ENCODE results near the gene WDR19. TPM values are rescaled to one million over a fixed set of nuclear protein-coding genes. Genes with fewer than 3 reads are reported as not detected.
A peak's percentile ranks its signal among the peaks of the same experiment; 100 is the strongest.

Gene WDR19
- total RNA-seq, 1 donor from 2014 or later: 28.0 TPM

GRCh38 chr4:39295784-39296183, 113.5 kb downstream of the WDR19 start:
- no peak for DNase-seq (ENCODE audit: low read depth in 2 of 2)

- DNase-seq (ENCODE audit: low read depth in 2 of 2): no peak
Measured at GRCh38 chr4:39302901-39303300, 120.6 kb downstream of the WDR19 start.

GRCh38 chr4:39303871-39304270, 121.5 kb downstream of the WDR19 start:
- DNase-seq (ENCODE audit: low read depth in 2 of 2): peak in 1 of 2 donors; percentile 28

- peak; percentile 55 to 56 for DNase-seq (ENCODE audit: low read depth in 2 of 2)
Measured at GRCh38 chr4:39304651-39305050, 122.3 kb downstream of the WDR19 start.

DNA sequence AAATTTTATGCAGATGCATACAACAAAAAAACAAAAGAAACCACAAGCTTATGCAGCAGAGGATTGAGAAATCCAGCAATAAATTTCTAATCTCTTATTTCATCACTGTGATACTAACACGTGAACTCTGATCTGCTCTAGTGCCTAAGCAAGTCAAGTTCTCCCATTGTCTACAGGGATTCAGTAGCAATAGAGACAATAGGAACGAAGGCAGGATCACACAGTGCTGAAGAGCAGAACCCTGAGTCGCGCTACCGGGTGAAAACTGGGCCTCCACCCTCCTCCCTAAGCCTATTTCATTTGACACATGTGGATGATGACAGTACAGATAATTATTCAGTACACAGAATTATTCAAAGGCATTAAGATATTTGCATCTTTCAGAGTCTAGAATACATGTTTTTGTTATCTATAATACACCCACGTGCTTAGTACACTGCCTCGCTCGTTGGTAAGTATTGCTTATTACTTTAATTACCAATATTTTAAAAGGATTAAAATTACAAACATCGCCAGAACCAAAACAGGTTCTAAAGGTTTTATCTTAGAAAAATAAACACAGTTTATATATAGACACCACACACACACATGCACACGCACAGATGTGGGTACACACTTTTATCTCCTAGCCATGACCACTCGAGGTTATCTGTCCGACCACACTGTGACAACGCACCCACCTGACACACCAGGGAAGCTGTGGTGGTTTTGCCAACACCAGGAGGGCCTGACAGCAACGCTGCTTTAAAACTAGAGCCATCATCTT, 123.8 kb downstream of the WDR19 start:
- DNase-seq (ENCODE audit: low read depth in 2 of 2): no peak

DNA sequence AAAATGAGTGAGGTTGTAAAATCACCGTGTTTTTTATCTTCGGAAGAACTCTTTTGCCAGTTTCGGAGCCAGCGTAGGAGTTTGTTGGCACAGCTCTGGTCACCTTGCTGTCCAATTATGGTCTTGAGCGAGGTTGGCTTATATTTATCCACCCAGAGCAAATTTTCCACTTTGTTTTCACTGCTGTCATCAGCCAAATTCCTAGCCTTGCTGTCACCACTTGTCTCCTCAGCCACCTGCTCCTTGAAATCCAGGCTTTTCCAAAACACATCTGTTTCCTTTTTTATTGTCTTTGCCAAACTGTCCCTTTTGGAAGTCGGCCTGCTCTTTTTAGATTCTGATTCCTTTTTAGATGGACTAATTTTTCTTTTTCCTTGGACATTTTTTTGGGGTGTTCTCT, 126.3 kb downstream of the WDR19 start:
- peak; percentile 74 to 77 for DNase-seq (ENCODE audit: low read depth in 2 of 2)

- DNase-seq (ENCODE audit: low read depth in 2 of 2): peak; percentile 31 to 76
Measured at GRCh38 chr4:39312816-39313215, 130.5 kb downstream of the WDR19 start.

- peak in 1 of 2 donors; percentile 62 for DNase-seq (ENCODE audit: low read depth in 2 of 2)
Measured at GRCh38 chr4:39319676-39320075, 137.3 kb downstream of the WDR19 start.

DNA sequence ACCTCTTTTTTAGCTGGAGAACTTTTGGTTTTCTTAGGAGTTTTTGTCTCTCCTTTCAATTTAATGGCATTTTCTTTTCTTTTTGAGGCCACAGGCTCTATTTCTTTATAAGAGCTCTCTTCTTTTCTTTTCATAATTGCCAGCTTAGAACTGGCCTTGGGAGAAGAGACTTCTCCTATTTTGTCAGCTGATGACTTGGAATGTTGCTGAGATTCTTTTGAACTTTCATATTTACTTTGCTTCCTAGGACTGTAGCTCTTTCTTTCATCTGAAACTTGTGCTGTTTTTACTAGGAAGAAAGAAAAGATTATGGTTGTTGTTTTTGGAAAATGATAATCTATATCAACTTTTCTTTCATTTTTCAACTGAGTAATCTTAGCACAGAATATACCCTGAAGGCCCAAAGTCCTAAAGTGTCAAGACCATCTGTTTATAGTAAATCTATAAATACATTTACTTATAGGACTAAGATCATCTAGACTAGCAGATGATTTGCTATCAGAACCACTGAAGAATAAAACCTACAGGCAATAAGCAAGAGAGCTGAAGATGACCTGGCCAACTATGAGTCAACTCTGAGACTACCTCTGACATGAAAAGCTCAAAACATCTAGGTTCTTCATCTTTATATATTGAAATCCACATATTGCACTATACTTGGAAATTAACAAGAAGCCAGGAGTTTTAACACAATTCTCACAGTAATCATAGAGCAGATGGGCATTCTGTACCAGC, 138.2 kb downstream of the WDR19 start:
- DNase-seq (ENCODE audit: low read depth in 2 of 2): peak in 1 of 2 donors; percentile 14

- no peak for DNase-seq (ENCODE audit: low read depth in 2 of 2)
Measured at GRCh38 chr4:39323821-39324220, 141.5 kb downstream of the WDR19 start.

- no peak for DNase-seq (ENCODE audit: low read depth in 2 of 2)
Measured at GRCh38 chr4:39324446-39324845, 142.1 kb downstream of the WDR19 start.

DNA sequence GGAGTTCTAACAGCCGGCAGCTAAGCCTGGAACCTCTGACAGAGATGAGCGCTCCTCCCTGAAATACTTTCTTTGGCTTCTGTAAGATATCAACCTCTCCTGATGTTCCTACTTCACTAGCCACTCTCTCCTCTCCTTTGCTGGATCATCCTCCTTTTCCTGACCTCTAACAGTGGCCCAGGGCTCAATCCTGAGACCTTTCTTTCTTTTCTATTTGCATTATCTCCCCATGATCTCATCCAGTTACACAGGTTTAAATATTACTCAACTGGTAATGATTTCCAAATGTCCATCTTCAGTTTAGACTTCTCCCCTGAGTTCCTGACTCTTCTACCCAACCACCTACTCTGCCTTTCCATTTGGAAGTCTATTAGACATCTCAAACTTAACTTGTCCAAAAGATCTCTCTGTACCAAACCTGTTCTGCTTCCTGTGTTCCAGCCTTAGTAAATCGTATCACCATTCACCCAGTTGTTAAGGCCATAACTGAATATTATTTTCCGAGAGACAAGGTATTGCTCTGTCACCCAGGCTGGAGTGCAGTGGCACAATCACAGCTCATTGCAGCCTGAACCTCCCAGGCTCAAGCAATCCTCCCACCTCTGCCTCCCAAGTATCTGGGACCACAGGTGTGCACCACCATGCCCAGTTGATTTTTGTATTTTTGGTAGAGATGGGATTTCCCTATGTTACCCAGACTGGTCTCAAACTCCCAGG, 142.7 kb downstream of the WDR19 start:
- no peak for DNase-seq (ENCODE audit: low read depth in 2 of 2)

DNA sequence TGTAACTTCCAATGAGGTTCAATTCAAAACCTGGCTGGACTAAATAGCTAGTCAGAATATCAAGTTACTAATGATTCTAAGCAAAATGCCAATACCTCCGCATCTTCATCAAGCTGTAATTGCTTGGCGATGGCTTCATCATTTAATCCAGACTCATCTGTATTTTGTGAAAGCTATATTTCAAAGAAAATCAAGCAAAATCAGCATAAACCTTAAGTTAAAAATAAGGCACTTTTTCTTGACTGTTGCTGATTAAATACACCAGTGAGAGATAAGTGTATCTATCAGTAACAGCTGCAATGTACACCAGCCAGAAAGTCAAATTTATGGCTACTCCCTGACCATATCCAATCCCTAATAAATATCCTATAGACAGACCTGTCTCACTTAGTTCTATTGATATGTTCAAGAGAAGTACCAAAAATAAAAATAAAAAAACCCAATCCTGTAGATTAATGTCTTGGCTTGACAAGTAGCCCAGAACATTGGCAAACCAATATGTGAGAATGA, 144.2 kb downstream of the WDR19 start:
- no peak for DNase-seq (ENCODE audit: low read depth in 2 of 2)

- DNase-seq (ENCODE audit: low read depth in 2 of 2): no peak
Measured at GRCh38 chr4:39330353-39330752, 148.0 kb downstream of the WDR19 start.

DNA sequence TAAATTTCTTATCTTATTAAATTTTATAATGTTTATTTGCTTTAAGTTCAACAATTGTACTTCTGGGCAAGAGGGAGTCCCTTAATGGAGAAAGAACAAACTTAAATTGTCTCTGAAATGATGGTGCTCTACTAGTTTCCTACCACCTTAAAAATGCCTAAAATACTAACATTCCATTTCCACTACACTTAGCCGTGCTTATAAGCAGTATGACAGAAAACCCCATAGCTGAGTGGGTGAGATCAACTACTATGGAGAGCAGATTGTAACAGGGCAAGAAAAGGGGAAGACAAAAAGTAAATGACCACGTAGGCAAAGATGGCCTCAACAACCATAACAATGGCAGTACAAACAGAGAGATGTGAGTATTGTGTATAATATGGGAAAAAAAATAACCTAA, 148.9 kb downstream of the WDR19 start:
- DNase-seq (ENCODE audit: low read depth in 2 of 2): no peak

Other genes starting within 250 kb of the WDR19 start
- gene TMEM156, start 150.1 kb upstream of the WDR19 start, total RNA-seq: under 0.01 and 0.87 TPM in 2 replicates
- 81.3 and 98.8 TPM in 2 replicates for gene KLHL5, start 120.3 kb upstream of the WDR19 start, total RNA-seq
- gene RFC1, start 183.8 kb downstream of the WDR19 start, total RNA-seq: 44.2 and 66.7 TPM in 2 replicates
- gene KLB, start 224.4 kb downstream of the WDR19 start, total RNA-seq: under 0.01 and 0.20 TPM in 2 replicates

Data from lung microvascular endothelial cell (primary cell).